HG02973 (cell line): ENCODE measurements around the gene VPS13C.

Source experiments
- ATAC-seq: cut with Tn5 transposase; IDR thresholded peaks from one replicate; pipeline ENCODE4 v1.9.1; 2021; ENCODE audit warnings: moderate library complexity; ENCODE audit not compliant: unreplicated experiment

VPS13C gene

GRCh38 chr15:61827131-61827530 is 233.1 kb downstream of the VPS13C start:
- no peak for ATAC-seq

- no peak for ATAC-seq
Observed at GRCh38 chr15:61824291-61824690, 236.0 kb downstream of the VPS13C start.

GRCh38 chr15:61822511-61822910 is 237.7 kb downstream of the VPS13C start:
- no peak for ATAC-seq

GRCh38 chr15:61820951-61821350 is 239.3 kb downstream of the VPS13C start:
- ATAC-seq, result no peak

- no peak for ATAC-seq
Observed at GRCh38 chr15:61820212-61820611, 240.0 kb downstream of the VPS13C start.

GRCh38 chr15:61819386-61819785 is 240.9 kb downstream of the VPS13C start:
- ATAC-seq, result no peak

- ATAC-seq, result no peak
Observed at GRCh38 chr15:61818801-61819200, 241.4 kb downstream of the VPS13C start.

- ATAC-seq, result no peak
Observed at GRCh38 chr15:61816856-61817255, 243.4 kb downstream of the VPS13C start.

GRCh38 chr15:61815356-61816083 is 244.7 kb downstream of the VPS13C start:
- ATAC-seq, result no peak

- no peak for ATAC-seq
Observed at GRCh38 chr15:61812476-61812875, 247.8 kb downstream of the VPS13C start.

GRCh38 chr15:61811952-61812351 is 248.3 kb downstream of the VPS13C start:
- no peak for ATAC-seq

GRCh38 chr15:61809216-61809615 is 251.0 kb downstream of the VPS13C start:
- no peak for ATAC-seq

GRCh38 chr15:61807281-61807929 is 252.8 kb downstream of the VPS13C start:
- no peak for ATAC-seq
